WERI-Rb-1 (cell line): ENCODE measurements around the gene SLC16A7.
A peak's percentile ranks its signal among the peaks of the same experiment; 100 is the strongest.
"Not testable (repeated sequence)": the region's sequence is repeated elsewhere in the genome, so short reads cannot be mapped to it uniquely, and the experiment has no call there.

Source experiments
- DNase-seq: peaks from one replicate; pipeline ENCODE4 v3.0.0-alpha.2; 2020
- H3K27ac ChIP-seq: fragments of 250-450 bp; sonication (Bioruptor Pico); 2 replicates; pipeline ENCODE4 v1.5.1; 2020; ENCODE audit warnings: mild to moderate bottlenecking, moderate library complexity
- H3K27me3 ChIP-seq: fragments of 250-450 bp; sonication (Bioruptor Pico); 2 replicates; pipeline ENCODE4 v1.5.1; 2021; ENCODE audit warnings: mild to moderate bottlenecking, low read depth, moderate library complexity; ENCODE audit not compliant: insufficient read depth, severe bottlenecking
- H3K36me3 ChIP-seq: fragments of 250-450 bp; sonication (Bioruptor Pico); 2 replicates; pipeline ENCODE4 v1.5.1; 2020; ENCODE audit warnings: mild to moderate bottlenecking, moderate library complexity
- H3K4me3 ChIP-seq: 2 replicates; pipeline ENCODE4 v1.5.1; 2011; ENCODE audit warnings: low read depth, mild to moderate bottlenecking, control low read depth, low read length
- H3K9me3 ChIP-seq: fragments of 250-450 bp; sonication (Bioruptor Pico); 2 replicates; pipeline ENCODE4 v1.5.1; 2021; ENCODE audit warnings: mild to moderate bottlenecking, moderate library complexity; ENCODE audit not compliant: severe bottlenecking
- TF ChIP-seq, protein P1 (sequence below): IDR thresholded peaks from 2 replicates; pipeline ENCODE4 v1.5.1; 2011; ENCODE audit warnings: low read depth, mild to moderate bottlenecking, control low read depth, inconsistent platforms, low read length

SLC16A7 gene

DNA sequence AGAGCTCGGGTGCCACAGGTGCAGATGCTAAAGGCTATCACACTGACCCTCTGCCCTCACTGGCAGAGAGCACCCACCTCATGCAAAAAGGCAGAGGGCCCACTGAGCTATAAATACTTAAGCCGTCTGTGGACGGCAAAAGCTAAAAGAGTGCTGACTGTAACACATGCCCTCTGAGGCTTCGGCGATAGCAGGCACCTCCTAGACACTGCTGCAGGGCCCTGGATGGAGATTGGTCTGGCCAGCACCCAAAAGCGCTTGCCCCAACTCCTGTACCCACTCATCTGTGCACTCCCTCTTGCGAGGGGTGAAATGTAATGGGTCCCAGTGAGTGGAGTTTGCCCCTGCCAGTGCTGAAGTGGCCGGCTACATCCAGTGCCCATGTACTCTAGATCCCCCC lies 148.7 kb downstream of the SLC16A7 start:
- TF ChIP-seq, protein P1, sequence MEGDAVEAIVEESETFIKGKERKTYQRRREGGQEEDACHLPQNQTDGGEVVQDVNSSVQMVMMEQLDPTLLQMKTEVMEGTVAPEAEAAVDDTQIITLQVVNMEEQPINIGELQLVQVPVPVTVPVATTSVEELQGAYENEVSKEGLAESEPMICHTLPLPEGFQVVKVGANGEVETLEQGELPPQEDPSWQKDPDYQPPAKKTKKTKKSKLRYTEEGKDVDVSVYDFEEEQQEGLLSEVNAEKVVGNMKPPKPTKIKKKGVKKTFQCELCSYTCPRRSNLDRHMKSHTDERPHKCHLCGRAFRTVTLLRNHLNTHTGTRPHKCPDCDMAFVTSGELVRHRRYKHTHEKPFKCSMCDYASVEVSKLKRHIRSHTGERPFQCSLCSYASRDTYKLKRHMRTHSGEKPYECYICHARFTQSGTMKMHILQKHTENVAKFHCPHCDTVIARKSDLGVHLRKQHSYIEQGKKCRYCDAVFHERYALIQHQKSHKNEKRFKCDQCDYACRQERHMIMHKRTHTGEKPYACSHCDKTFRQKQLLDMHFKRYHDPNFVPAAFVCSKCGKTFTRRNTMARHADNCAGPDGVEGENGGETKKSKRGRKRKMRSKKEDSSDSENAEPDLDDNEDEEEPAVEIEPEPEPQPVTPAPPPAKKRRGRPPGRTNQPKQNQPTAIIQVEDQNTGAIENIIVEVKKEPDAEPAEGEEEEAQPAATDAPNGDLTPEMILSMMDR = no peak
- H3K36me3 ChIP-seq = no peaks in the 10 kb centered on the region
- no peaks in the 10 kb centered on the region for H3K27me3 ChIP-seq
- no peak overlapping the region for H3K27ac ChIP-seq
- H3K9me3 ChIP-seq = no peaks in the 10 kb centered on the region
- no peak for DNase-seq
- no peak overlapping the region for H3K4me3 ChIP-seq

DNA sequence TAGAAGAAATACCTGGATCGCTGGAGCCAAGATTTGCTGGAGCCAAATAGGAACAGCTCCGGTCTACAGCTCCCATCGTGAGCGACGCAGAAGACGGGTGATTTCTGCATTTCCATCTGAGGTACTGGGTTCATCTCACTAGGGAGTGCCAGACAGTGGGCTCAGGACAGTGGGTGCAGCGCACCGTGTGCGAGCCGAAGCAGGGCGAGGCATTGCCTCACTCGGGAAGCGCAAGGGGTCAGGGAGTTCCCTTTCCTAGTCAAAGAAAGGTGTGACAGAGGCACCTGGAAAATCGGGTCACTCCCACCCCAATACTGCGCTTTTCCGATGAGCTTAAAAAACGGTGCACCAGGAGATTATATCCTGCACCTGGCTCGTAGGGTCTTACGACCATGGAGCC lies 155.3 kb downstream of the SLC16A7 start:
- not testable (repeated sequence) for H3K9me3 ChIP-seq, H3K36me3 ChIP-seq, H3K27ac ChIP-seq, H3K4me3 ChIP-seq, DNase-seq, H3K27me3 ChIP-seq

DNA sequence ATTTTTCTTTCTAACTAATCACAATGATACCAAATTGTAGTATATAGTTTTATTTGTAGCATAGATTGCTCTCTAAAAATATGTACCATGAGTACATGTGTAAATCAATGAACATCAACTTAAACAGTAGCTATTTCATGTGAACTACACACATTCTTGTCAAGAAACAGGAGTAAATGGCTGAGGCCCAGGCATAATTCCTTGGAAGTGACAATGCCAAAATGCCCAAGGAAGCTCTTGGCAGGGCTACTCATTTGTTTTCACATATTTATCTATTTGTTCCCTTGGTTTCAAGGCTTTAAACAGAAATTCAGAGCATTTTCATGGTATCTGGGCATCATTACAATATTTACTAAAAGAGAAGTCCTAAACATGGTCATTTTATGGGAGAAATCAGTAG lies 165.7 kb downstream of the SLC16A7 start:
- TF ChIP-seq, protein P1 = no peak
- no peak for DNase-seq
- Histone ChIP-seq H3K27me3 (no peaks in the 10 kb centered on the region), H3K4me3 (no peak overlapping the region), H3K27ac (no peak overlapping the region), H3K36me3 (no peaks in the 10 kb centered on the region), H3K9me3 (no peaks in the 10 kb centered on the region)

- Histone ChIP-seq H3K27ac (no peak overlapping the region), H3K36me3 (no peaks in the 10 kb centered on the region), H3K27me3 (no peaks in the 10 kb centered on the region), H3K9me3 (no peaks in the 10 kb centered on the region), H3K4me3 (no peak overlapping the region)
- TF ChIP-seq, protein P1 = no peak
- no peak for DNase-seq
Measured at GRCh38 chr12:59763835-59764234, 168.0 kb downstream of the SLC16A7 start.

- TF ChIP-seq, protein P1 = no peak
- Histone ChIP-seq H3K27ac (no peak overlapping the region), H3K4me3 (no peak overlapping the region), H3K27me3 (no peaks in the 10 kb centered on the region), H3K36me3 (no peaks in the 10 kb centered on the region), H3K9me3 (no peaks in the 10 kb centered on the region)
- DNase-seq = no peak
Measured at GRCh38 chr12:59768031-59768430, 172.2 kb downstream of the SLC16A7 start.

DNA sequence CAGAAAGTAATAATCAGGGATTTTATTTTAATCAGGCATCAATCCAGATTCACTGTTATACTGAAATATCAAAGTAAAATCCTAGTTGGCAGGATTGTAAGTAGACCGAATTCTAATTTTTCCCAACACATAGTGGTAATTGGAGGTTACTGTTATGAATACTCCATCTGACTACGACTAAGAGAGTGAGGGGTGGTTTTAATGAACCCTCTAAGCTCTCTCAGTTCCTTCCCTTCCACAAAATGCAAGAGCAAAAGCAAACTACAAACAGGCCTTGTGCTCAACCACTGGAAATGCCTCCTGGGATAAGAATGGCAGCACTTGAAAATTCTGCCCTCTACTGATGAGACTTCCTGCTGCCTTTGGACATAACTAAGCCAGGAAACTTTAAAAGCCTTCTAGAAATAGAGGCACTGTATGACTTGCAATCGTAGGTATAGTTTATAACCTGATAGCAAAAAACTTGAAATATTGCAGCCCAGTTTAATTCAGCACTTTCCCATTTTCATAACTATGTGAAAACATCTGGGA lies 184.8 kb downstream of the SLC16A7 start:
- DNase-seq = no peak
- no peaks in the 10 kb centered on the region for H3K27me3 ChIP-seq
- H3K36me3 ChIP-seq = no peaks in the 10 kb centered on the region
- TF ChIP-seq, protein P1 = peak; percentile 60
- H3K9me3 ChIP-seq = no peaks in the 10 kb centered on the region
- H3K4me3 ChIP-seq = no peak overlapping the region
- H3K27ac ChIP-seq = no peak overlapping the region
